H9 (cell line): ENCODE results near the gene GCLC. TPM values are rescaled to one million over a fixed set of nuclear protein-coding genes. Genes with fewer than 3 reads are reported as not detected.
"Not testable (repeated sequence)": the region's sequence is repeated elsewhere in the genome, so short reads cannot be mapped to it uniquely, and the experiment has no call there.

Experiments used
- DNase-seq: peaks from one replicate; pipeline ENCODE4 v3.0.0-alpha.2; 2017
- H2AFZ ChIP-seq: one replicate; pipeline ENCODE4 v1.6.1; 2013; ENCODE audit warnings: mild to moderate bottlenecking, low read length, control low read depth, moderate library complexity
- H2AK5ac ChIP-seq: 2 replicates; pipeline ENCODE4 v1.6.1; 2013; ENCODE audit warnings: low read length, control low read depth, mixed read lengths; ENCODE audit not compliant: insufficient read length
- H2BK120ac ChIP-seq: one replicate; pipeline ENCODE4 v1.6.1; 2013; ENCODE audit warnings: low read depth, mild to moderate bottlenecking, low read length, control low read depth, inconsistent platforms; ENCODE audit not compliant: poor library complexity, severe bottlenecking
- H2BK12ac ChIP-seq: 2 replicates; pipeline ENCODE4 v1.6.1; 2013; ENCODE audit warnings: low read length, control low read depth, mixed read lengths, low read depth; ENCODE audit not compliant: insufficient read length
- H2BK15ac ChIP-seq: 2 replicates; pipeline ENCODE4 v1.6.1; 2013; ENCODE audit warnings: low read depth, low read length, control low read depth
- H2BK20ac ChIP-seq: one replicate; pipeline ENCODE4 v1.6.1; 2013; ENCODE audit warnings: low read depth, mild to moderate bottlenecking, low read length, control low read depth, inconsistent platforms; ENCODE audit not compliant: poor library complexity, severe bottlenecking
- H2BK5ac ChIP-seq: 2 replicates; pipeline ENCODE4 v1.6.1; 2013; ENCODE audit warnings: low read length, control low read depth, mixed read lengths; ENCODE audit not compliant: insufficient read length
- H3K14ac ChIP-seq: 2 replicates; pipeline ENCODE4 v1.6.1; 2013; ENCODE audit warnings: low read length, control low read depth; ENCODE audit not compliant: insufficient read depth
- H3K18ac ChIP-seq: 2 replicates; pipeline ENCODE4 v1.6.1; 2013; ENCODE audit warnings: low read depth, mild to moderate bottlenecking, mixed read lengths, low read length, control low read depth; ENCODE audit not compliant: insufficient read length
- H3K23ac ChIP-seq: 2 replicates; pipeline ENCODE4 v1.6.1; 2013; ENCODE audit warnings: low read length, control low read depth, mixed read lengths, low read depth; ENCODE audit not compliant: insufficient read length
- H3K23me2 ChIP-seq: 2 replicates; pipeline ENCODE4 v1.6.1; 2013; ENCODE audit warnings: low read depth, mild to moderate bottlenecking, mixed read lengths, low read length, control low read depth; ENCODE audit not compliant: insufficient read length, poor library complexity, severe bottlenecking
- H3K27ac ChIP-seq: 2 replicates; pipeline ENCODE4 v1.5.1; 2013; ENCODE audit warnings: low read length, control low read depth, mixed read lengths, low read depth; ENCODE audit not compliant: insufficient read length
- H3K27me3 ChIP-seq: 2 replicates; pipeline ENCODE4 v1.6.1; 2013; ENCODE audit warnings: low read length, control low read depth, inconsistent platforms; ENCODE audit not compliant: insufficient read depth
- H3K4ac ChIP-seq: 2 replicates; pipeline ENCODE4 v1.6.1; 2013; ENCODE audit warnings: low read depth, mild to moderate bottlenecking, control low read depth, inconsistent platforms, low read length, moderate library complexity
- H3K4me1 ChIP-seq: 2 replicates; pipeline ENCODE4 v1.6.1; 2013; ENCODE audit warnings: low read length, control low read depth, inconsistent platforms; ENCODE audit not compliant: insufficient read depth
- H3K4me2 ChIP-seq: 2 replicates; pipeline ENCODE4 v1.6.1; 2013; ENCODE audit warnings: low read length, control low read depth, mixed read lengths; ENCODE audit not compliant: insufficient read length, insufficient read depth
- H3K56ac ChIP-seq: 2 replicates; pipeline ENCODE4 v1.6.1; 2013; ENCODE audit warnings: low read depth, mild to moderate bottlenecking, mixed read lengths, low read length, control low read depth; ENCODE audit not compliant: insufficient read length
- H3K79me1 ChIP-seq: 2 replicates; pipeline ENCODE4 v1.6.1; 2013; ENCODE audit warnings: low read depth, mild to moderate bottlenecking, moderate library complexity, low read length, control low read depth, inconsistent platforms; ENCODE audit not compliant: insufficient read depth, poor library complexity, severe bottlenecking
- H3K79me2 ChIP-seq: 2 replicates; pipeline ENCODE4 v1.6.1; 2013; ENCODE audit warnings: low read length, control low read depth, inconsistent platforms; ENCODE audit not compliant: insufficient read depth
- H3K9ac ChIP-seq: 2 replicates; pipeline ENCODE4 v1.6.1; 2013; ENCODE audit warnings: low read length, control low read depth, mixed read lengths; ENCODE audit not compliant: insufficient read length; ENCODE audit errors: extremely low read depth
- H3K9me3 ChIP-seq: one replicate; pipeline ENCODE4 v1.6.1; 2013; ENCODE audit warnings: low read depth, low read length, inconsistent platforms; ENCODE audit not compliant: control insufficient read depth
- H3T11ph ChIP-seq: one replicate; pipeline ENCODE4 v1.6.1; 2013; ENCODE audit warnings: mild to moderate bottlenecking, low read length, control low read depth, inconsistent platforms
- H4K20me1 ChIP-seq: one replicate; pipeline ENCODE4 v1.6.1; 2013; ENCODE audit not compliant: control insufficient read depth, insufficient read length, insufficient read depth
- H4K5ac ChIP-seq: 2 replicates; pipeline ENCODE4 v1.6.1; 2013; ENCODE audit warnings: low read depth, mild to moderate bottlenecking, mixed read lengths, low read length, control low read depth; ENCODE audit not compliant: insufficient read length
- H4K8ac ChIP-seq: replicated peaks from 2 replicates; pipeline ENCODE4 v1.6.1; 2013; ENCODE audit warnings: low read length, control low read depth, mixed read lengths, low read depth; ENCODE audit not compliant: insufficient read length
- H4K91ac ChIP-seq: 2 replicates; pipeline ENCODE4 v1.6.1; 2013; ENCODE audit warnings: low read depth, mild to moderate bottlenecking, moderate library complexity, mixed read lengths, low read length, control low read depth; ENCODE audit not compliant: insufficient read length
- H3K27ac Mint-ChIP-seq, 3 experiments: 2 replicates in 2 of 3; 3 replicates in 1 of 3; pipeline ENCODE4 v1.8.0; 2020 to 2021; ENCODE audit warnings: mixed read lengths in 3 of 3, mild to moderate bottlenecking in 1 of 3, moderate library complexity in 1 of 3
- H3K27me3 Mint-ChIP-seq: 2 replicates; pipeline ENCODE4 v1.8.0; 2021; ENCODE audit warnings: low read depth, mild to moderate bottlenecking, moderate library complexity, mixed read lengths
- H3K36me3 Mint-ChIP-seq, 3 experiments: 2 replicates in 2 of 3; 3 replicates in 1 of 3; pipeline ENCODE4 v1.8.0; 2020 to 2021; ENCODE audit warnings: low read depth in 3 of 3, mixed read lengths in 3 of 3; ENCODE audit not compliant: insufficient read depth in 1 of 3
- H3K4me1 Mint-ChIP-seq, 2 experiments: 2 replicates each; pipeline ENCODE4 v1.8.0; 2020; ENCODE audit warnings: mixed read lengths in 2 of 2
- H3K4me3 Mint-ChIP-seq, 2 experiments: 2 replicates in 1 of 2; 3 replicates in 1 of 2; pipeline ENCODE4 v1.8.0; 2020 to 2021; ENCODE audit warnings: mild to moderate bottlenecking in 2 of 2, mixed read lengths in 2 of 2, moderate library complexity in 1 of 2
- H3K9me3 Mint-ChIP-seq, 2 experiments: 2 replicates in 1 of 2; 3 replicates in 1 of 2; pipeline ENCODE4 v1.8.0; 2020; ENCODE audit warnings: mild to moderate bottlenecking in 2 of 2, mixed read lengths in 2 of 2, moderate library complexity in 1 of 2
- CTCF ChIP-seq: fragments of 200-600 bp; sonication (generic); conservative IDR thresholded peaks from 3 replicates; pipeline ENCODE4 v1.8.0; 2021; ENCODE audit warnings: antibody characterized with exemption, mild to moderate bottlenecking
- WGBS: extraction: QIAGEN DNeasy Blood & Tissue Kit; methylation state at CpG from one replicate; pipeline ENCODE4 v1.1.7; 2013; ENCODE audit warnings: missing lambda C conversion rate, low lambda C conversion rate, mixed read lengths; ENCODE audit not compliant: insufficient read length; ENCODE audit errors: extremely low coverage; 5-methylcytosine and 5-hydroxymethylcytosine counted together
- total RNA-seq: library from RNA; stranded (reverse); gene quantifications from 2 replicates; pipeline ENCODE4 v1.2.1, GENCODE V29; 2021

The GCLC gene
- total RNA-seq, 1 experiment from 2014 or later, result 55.5 TPM

GRCh38 chr6:53556986-53557715 is 12.2 kb upstream of the GCLC start:
- H3K18ac ChIP-seq, result no peak overlapping the region
- H2BK5ac ChIP-seq, result no peak overlapping the region
- no peak for DNase-seq
- WGBS, result no CpG with 5 or more reads among the region's 2 CpGs
- H3K14ac ChIP-seq, result no peak overlapping the region
- H3K4me1 ChIP-seq, result no peaks in the 10 kb centered on the region
- Mint-ChIP-seq H3K27ac (no peak overlapping the region), H3K9me3 (peaks cover 56 to 68% of the 10 kb centered on the region in 2 experiments), H3K4me3 (no peak overlapping the region), H3K27me3 (no peaks in the 10 kb centered on the region), H3K36me3 (peaks cover 10 to 39% (median 21%) of the 10 kb centered on the region in 3 experiments), H3K4me1 (no peaks in the 10 kb centered on the region)
- no peaks in the 10 kb centered on the region for H3K23me2 ChIP-seq
- no peaks in the 10 kb centered on the region for H3K27me3 ChIP-seq
- H3K4ac ChIP-seq, result no peak overlapping the region
- no peak overlapping the region for H2AFZ ChIP-seq
- H3K79me1 ChIP-seq, result no peaks in the 10 kb centered on the region
- no peaks in the 10 kb centered on the region for H3K9me3 ChIP-seq
- H2BK120ac ChIP-seq, result no peak overlapping the region
- no peak overlapping the region for H3K56ac ChIP-seq
- no peaks in the 10 kb centered on the region for H4K20me1 ChIP-seq
- no peak overlapping the region for H2BK12ac ChIP-seq
- no peak overlapping the region for H3T11ph ChIP-seq
- TF ChIP-seq CTCF, result no peak
- no peaks in the 10 kb centered on the region for H3K79me2 ChIP-seq
- no peak overlapping the region for H4K91ac ChIP-seq
- no peak overlapping the region for H3K23ac ChIP-seq
- no peak overlapping the region for H3K4me2 ChIP-seq
- no peak overlapping the region for H4K8ac ChIP-seq
- H3K9ac ChIP-seq, result no peak overlapping the region
- H2BK20ac ChIP-seq, result no peak overlapping the region
- no peak overlapping the region for H4K5ac ChIP-seq
- no peak overlapping the region for H2BK15ac ChIP-seq
- no peak overlapping the region for H3K27ac ChIP-seq
- H2AK5ac ChIP-seq, result no peak overlapping the region

GRCh38 chr6:53553600-53553999 is 8.7 kb upstream of the GCLC start:
- not testable (repeated sequence) for H3K79me1 ChIP-seq, H2BK20ac ChIP-seq, H2BK12ac ChIP-seq, H2AK5ac ChIP-seq, H4K20me1 ChIP-seq, H4K5ac ChIP-seq, H3K9ac ChIP-seq, H3K4me1 ChIP-seq, H3K27me3 ChIP-seq, H3K23me2 ChIP-seq, H3K9me3 ChIP-seq, H3K4me1 Mint-ChIP-seq, H3K79me2 ChIP-seq, H4K91ac ChIP-seq, H3K23ac ChIP-seq, H2BK15ac ChIP-seq, H4K8ac ChIP-seq, H3K14ac ChIP-seq, H3K56ac ChIP-seq, H2BK5ac ChIP-seq, H3K4me3 Mint-ChIP-seq, H3K18ac ChIP-seq, H3K4me2 ChIP-seq, H3K4ac ChIP-seq, H3K27ac Mint-ChIP-seq, H2AFZ ChIP-seq, H3K27me3 Mint-ChIP-seq, H3K27ac ChIP-seq, DNase-seq, H2BK120ac ChIP-seq, H3T11ph ChIP-seq
- H3K36me3 Mint-ChIP-seq, result peaks cover 6 to 26% (median 7%) of the 10 kb centered on the region in 3 experiments
- H3K9me3 Mint-ChIP-seq, result peaks cover 26 to 51% of the 10 kb centered on the region in 2 experiments
- WGBS, result no CpG with 5 or more reads among the region's 3 CpGs
